ENCODE measurements around the gene SMYD2. TPM values are rescaled to one million over a fixed set of nuclear protein-coding genes. Genes with fewer than 3 reads are reported as not detected.

Gene SMYD2
- total RNA-seq, 1 experiment from 2014 or later, result 6.4 TPM

DNA sequence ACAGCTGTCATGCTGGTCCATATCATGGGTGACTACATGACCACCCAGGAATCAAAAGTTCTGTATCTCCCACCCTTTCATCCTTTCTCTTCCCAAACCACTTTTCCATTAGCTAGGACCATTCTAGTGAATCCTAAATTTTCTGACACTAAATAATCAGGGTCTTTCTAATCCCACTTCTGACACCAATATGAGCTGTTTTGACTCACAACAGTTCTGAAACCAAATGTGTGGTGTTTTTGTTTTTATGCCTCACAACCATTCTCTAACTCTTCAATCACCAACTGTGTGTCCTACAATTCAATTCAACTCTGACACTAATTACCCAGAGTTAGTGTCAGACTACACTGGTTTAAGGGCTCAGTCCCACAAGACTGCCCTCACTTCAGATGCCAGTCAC is 63.9 kb downstream of the SMYD2 start:
- DNase-seq (ENCODE audit: low spot score) (no peak), ATAC-seq (no peak)
- H3K4me1 Mint-ChIP-seq, result peaks cover 21% of the 10 kb centered on the region
- H3K36me3 Mint-ChIP-seq, result peaks cover 35% of the 10 kb centered on the region
- ChIA-PET POLR2A (no interaction called here), CTCF (interaction anchor here (3.2 kb wide), 1 partner anchor 12 kb away, joined by 27 read pairs; no protein-coding TSS in a partner anchor)
- no peaks in the 10 kb centered on the region for H3K27me3 Mint-ChIP-seq (ENCODE audit: low read depth)
- H3K9me3 Mint-ChIP-seq, result peaks cover 19% of the 10 kb centered on the region
- H3K4me3 Mint-ChIP-seq, result no peak overlapping the region
- H3K27ac Mint-ChIP-seq, result no peak overlapping the region
- TF ChIP-seq, protein P1, sequence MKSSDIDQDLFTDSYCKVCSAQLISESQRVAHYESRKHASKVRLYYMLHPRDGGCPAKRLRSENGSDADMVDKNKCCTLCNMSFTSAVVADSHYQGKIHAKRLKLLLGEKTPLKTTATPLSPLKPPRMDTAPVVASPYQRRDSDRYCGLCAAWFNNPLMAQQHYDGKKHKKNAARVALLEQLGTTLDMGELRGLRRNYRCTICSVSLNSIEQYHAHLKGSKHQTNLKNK (CRISPR knock-in tag; IDR thresholded peaks at IDR 0.05), result no peak
- no peak for TF ChIP-seq TEAD1 (CRISPR knock-in tag; IDR thresholded peaks at IDR 0.05)

DNA sequence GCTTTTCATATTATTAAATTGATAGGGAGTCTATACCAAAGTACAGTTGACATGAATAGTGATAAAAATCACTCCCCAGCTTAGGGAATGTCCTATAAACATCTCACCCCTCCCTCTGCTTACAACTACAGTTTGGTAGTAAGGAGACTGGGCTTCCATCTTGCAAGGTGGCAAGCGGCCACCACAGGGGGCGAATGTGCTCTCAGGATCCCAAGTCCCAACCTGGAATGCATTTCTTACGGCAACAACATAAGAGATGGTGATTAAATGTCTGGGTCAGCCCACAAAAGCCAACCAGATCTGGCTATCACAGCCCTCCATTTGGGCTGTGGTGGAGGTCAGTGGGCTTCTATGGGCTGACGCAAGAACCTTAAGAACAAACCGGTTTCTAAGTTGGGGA is 68.0 kb downstream of the SMYD2 start:
- Mint-ChIP-seq H3K36me3 (peaks cover 44% of the 10 kb centered on the region), H3K27ac (peak overlapping the region; percentile 97), H3K4me3 (no peak overlapping the region), H3K9me3 (peaks cover 12% of the 10 kb centered on the region), H3K4me1 (peaks cover 14% of the 10 kb centered on the region), H3K27me3 (ENCODE audit: low read depth) (no peaks in the 10 kb centered on the region)
- ChIA-PET CTCF (interaction anchor here (1.4 to 4.2 kb wide), 4 partner anchors 16 to 236 kb away, joined by 6 to 46 read pairs (median 8); no protein-coding TSS in a partner anchor), POLR2A (no interaction called here)
- TF ChIP-seq, protein P2, sequence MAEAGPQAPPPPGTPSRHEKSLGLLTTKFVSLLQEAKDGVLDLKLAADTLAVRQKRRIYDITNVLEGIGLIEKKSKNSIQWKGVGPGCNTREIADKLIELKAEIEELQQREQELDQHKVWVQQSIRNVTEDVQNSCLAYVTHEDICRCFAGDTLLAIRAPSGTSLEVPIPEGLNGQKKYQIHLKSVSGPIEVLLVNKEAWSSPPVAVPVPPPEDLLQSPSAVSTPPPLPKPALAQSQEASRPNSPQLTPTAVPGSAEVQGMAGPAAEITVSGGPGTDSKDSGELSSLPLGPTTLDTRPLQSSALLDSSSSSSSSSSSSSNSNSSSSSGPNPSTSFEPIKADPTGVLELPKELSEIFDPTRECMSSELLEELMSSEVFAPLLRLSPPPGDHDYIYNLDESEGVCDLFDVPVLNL (CRISPR knock-in tag; IDR thresholded peaks at IDR 0.05; ENCODE audit: borderline replicate concordance, low read depth), result no peak
- TF ChIP-seq NFE2L1 (CRISPR knock-in tag; IDR thresholded peaks at IDR 0.05) (no peak), JUN (CRISPR knock-in tag; IDR thresholded peaks at IDR 0.05) (no peak), ESRRA (CRISPR knock-in tag; IDR thresholded peaks at IDR 0.05; ENCODE audit: borderline replicate concordance) (no peak), ZNF396 (CRISPR knock-in tag; IDR thresholded peaks at IDR 0.05; ENCODE audit: borderline replicate concordance) (no peak), SMAD3 (CRISPR knock-in tag; IDR thresholded peaks at IDR 0.05; ENCODE audit: borderline replicate concordance) (no peak), MYBL2 (CRISPR knock-in tag; IDR thresholded peaks at IDR 0.05) (no peak), KAT7 (CRISPR knock-in tag; IDR thresholded peaks at IDR 0.05; ENCODE audit: borderline replicate concordance) (no peak), JAZF1 (CRISPR knock-in tag; IDR thresholded peaks at IDR 0.05) (no peak), ATF6 (CRISPR knock-in tag; IDR thresholded peaks at IDR 0.05) (no peak), ELF4 (CRISPR knock-in tag; IDR thresholded peaks at IDR 0.05; ENCODE audit: low read depth) (no peak)
- ATAC-seq (peak; percentile 40; the same call in 1 of the 2 replicates), DNase-seq (ENCODE audit: low spot score) (peak; percentile 34)

- H3K27ac Mint-ChIP-seq, result peak overlapping the region; percentile 97
- H3K4me3 Mint-ChIP-seq, result no peak overlapping the region
- POLR2A ChIA-PET, result no interaction called here
- H3K9me3 Mint-ChIP-seq, result peaks cover 7% of the 10 kb centered on the region
- H3K27me3 Mint-ChIP-seq (ENCODE audit: low read depth), result no peaks in the 10 kb centered on the region
- peaks cover 22% of the 10 kb centered on the region for H3K4me1 Mint-ChIP-seq
- peak; percentile 42 for DNase-seq (ENCODE audit: low spot score)
- peaks cover 40% of the 10 kb centered on the region for H3K36me3 Mint-ChIP-seq
- CTCF ChIA-PET, result interaction anchor here (0.6 to 4.2 kb wide), 10 partner anchors 13 to 235 kb away, joined by 3 to 46 read pairs (median 6); no protein-coding TSS in a partner anchor
- ATAC-seq, result peak; percentile 81
- TF ChIP-seq, protein P3, sequence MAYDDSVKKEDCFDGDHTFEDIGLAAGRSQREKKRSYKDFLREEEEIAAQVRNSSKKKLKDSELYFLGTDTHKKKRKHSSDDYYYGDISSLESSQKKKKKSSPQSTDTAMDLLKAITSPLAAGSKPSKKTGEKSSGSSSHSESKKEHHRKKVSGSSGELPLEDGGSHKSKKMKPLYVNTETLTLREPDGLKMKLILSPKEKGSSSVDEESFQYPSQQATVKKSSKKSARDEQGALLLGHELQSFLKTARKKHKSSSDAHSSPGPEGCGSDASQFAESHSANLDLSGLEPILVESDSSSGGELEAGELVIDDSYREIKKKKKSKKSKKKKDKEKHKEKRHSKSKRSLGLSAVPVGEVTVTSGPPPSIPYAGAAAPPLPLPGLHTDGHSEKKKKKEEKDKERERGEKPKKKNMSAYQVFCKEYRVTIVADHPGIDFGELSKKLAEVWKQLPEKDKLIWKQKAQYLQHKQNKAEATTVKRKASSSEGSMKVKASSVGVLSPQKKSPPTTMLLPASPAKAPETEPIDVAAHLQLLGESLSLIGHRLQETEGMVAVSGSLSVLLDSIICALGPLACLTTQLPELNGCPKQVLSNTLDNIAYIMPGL (CRISPR knock-in tag; IDR thresholded peaks at IDR 0.05), result no peak
- TF ChIP-seq ZNF416 (CRISPR knock-in tag; IDR thresholded peaks at IDR 0.05), result no peak
- TF ChIP-seq, protein P2 (CRISPR knock-in tag; IDR thresholded peaks at IDR 0.05; ENCODE audit: borderline replicate concordance, low read depth), result no peak
- no peak for TF ChIP-seq JAZF1 (CRISPR knock-in tag; IDR thresholded peaks at IDR 0.05)
- TF ChIP-seq, protein P4, sequence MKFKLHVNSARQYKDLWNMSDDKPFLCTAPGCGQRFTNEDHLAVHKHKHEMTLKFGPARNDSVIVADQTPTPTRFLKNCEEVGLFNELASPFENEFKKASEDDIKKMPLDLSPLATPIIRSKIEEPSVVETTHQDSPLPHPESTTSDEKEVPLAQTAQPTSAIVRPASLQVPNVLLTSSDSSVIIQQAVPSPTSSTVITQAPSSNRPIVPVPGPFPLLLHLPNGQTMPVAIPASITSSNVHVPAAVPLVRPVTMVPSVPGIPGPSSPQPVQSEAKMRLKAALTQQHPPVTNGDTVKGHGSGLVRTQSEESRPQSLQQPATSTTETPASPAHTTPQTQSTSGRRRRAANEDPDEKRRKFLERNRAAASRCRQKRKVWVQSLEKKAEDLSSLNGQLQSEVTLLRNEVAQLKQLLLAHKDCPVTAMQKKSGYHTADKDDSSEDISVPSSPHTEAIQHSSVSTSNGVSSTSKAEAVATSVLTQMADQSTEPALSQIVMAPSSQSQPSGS (CRISPR knock-in tag; IDR thresholded peaks at IDR 0.05; ENCODE audit: borderline replicate concordance, low read depth), result no peak
- TF ChIP-seq OVOL2 (CRISPR knock-in tag; IDR thresholded peaks at IDR 0.05; ENCODE audit: borderline replicate concordance), result no peak
- TF ChIP-seq GTF2I (CRISPR knock-in tag; conservative IDR thresholded peaks at IDR 0.05), result no peak
- no peak for TF ChIP-seq ZNF425 (CRISPR knock-in tag; conservative IDR thresholded peaks at IDR 0.05)
- no peak for TF ChIP-seq NFYB (CRISPR knock-in tag; conservative IDR thresholded peaks at IDR 0.05; ENCODE audit: low read depth)
- no peak for TF ChIP-seq GRHL2 (CRISPR knock-in tag; IDR thresholded peaks at IDR 0.05; ENCODE audit: insufficient replicate concordance, severe bottlenecking)
- TF ChIP-seq ZNF671 (CRISPR knock-in tag; IDR thresholded peaks at IDR 0.05), result no peak
- TF ChIP-seq SMAD4 (CRISPR knock-in tag; IDR thresholded peaks at IDR 0.05), result no peak
These were observed 68.8 kb downstream of the SMYD2 start for GRCh38 chr1:214349781-214350180.
